PC-9 (cell line): ENCODE measurements around the gene MADD.

Experiments used
- CTCF ChIP-seq: fragments of 200-600 bp; sonication (generic); conservative IDR thresholded peaks from 2 replicates; pipeline ENCODE4 v1.6.1; 2017; ENCODE audit warnings: mixed run types, antibody characterized with exemption, mild to moderate bottlenecking, moderate library complexity
- EZH2 ChIP-seq: fragments of 200-600 bp; sonication (generic); IDR thresholded peaks from 2 replicates; pipeline ENCODE4 v1.8.0; 2017; ENCODE audit warnings: antibody characterized with exemption, low read depth

- TF ChIP-seq CTCF (no peak), EZH2 (no peak)
These were observed 8.8 kb downstream of the MADD start for GRCh38 chr11:47278769-47279168.
